ENCODE measurements around the gene OR5B17.

DNA sequence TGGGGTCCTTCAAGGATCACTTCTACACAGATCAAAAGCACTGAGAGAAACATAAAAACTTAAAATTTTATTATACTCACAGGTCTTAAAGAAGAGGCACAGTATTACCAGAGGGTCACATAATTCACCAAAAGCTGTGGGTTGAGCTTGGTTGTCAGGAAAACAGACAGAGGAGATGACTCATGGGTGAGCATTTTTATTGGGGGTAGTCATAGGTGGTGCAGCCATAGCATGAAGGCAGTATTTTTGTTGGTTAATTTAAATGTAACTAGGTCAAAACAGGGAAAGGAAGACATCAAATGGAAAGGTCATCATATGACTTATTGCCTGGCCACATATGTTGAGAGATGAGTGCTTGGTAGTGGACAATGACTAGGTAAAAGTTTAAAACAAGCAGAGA lies 24.2 kb downstream of the OR5B17 start:
- TF ChIP-seq CTCF (IDR thresholded peaks at IDR 0.05) (no peak), ELK1 (IDR thresholded peaks at IDR 0.05; ENCODE audit: low read depth, low read length) (no peak), USF2 (IDR thresholded peaks at IDR 0.05) (no peak), REST (IDR thresholded peaks at IDR 0.05) (no peak), RNF2 (IDR thresholded peaks at IDR 0.05; ENCODE audit: borderline replicate concordance, low read depth) (no peak), CHD4 (IDR thresholded peaks at IDR 0.05; ENCODE audit: borderline replicate concordance) (no peak), EP300 (IDR thresholded peaks at IDR 0.05) (no peak)
- TF ChIP-seq, protein P1, sequence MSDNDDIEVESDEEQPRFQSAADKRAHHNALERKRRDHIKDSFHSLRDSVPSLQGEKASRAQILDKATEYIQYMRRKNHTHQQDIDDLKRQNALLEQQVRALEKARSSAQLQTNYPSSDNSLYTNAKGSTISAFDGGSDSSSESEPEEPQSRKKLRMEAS (IDR thresholded peaks at IDR 0.05), result no peak

Measured in A549 (cell line).